ENCODE data around the gene GUCA1A.

DNA sequence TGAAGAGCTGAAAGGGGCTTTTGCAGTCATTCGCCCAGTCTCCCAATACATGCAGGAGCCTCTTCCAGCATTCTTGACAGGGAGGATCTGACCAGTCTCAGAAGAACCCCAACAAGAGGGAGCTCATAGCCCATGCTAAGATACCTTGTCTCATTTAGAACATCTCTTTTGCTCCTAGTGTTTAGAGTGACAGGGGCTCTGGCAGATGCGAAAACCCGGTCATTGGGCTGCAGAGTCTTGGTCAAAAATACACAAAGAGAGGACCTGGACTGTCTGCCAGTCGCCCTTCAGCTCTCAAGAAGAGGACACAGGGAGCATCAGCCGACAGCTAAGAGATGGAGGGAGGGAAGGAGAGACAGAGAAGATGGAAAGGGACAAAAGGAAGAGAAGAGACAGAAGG, 20.9 kb downstream of the GUCA1A start:
- TF ChIP-seq, protein P1, sequence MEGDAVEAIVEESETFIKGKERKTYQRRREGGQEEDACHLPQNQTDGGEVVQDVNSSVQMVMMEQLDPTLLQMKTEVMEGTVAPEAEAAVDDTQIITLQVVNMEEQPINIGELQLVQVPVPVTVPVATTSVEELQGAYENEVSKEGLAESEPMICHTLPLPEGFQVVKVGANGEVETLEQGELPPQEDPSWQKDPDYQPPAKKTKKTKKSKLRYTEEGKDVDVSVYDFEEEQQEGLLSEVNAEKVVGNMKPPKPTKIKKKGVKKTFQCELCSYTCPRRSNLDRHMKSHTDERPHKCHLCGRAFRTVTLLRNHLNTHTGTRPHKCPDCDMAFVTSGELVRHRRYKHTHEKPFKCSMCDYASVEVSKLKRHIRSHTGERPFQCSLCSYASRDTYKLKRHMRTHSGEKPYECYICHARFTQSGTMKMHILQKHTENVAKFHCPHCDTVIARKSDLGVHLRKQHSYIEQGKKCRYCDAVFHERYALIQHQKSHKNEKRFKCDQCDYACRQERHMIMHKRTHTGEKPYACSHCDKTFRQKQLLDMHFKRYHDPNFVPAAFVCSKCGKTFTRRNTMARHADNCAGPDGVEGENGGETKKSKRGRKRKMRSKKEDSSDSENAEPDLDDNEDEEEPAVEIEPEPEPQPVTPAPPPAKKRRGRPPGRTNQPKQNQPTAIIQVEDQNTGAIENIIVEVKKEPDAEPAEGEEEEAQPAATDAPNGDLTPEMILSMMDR (IDR thresholded peaks at IDR 0.05; ENCODE audit: low read depth, low read length) = no peak
- TF ChIP-seq POLR2A (IDR thresholded peaks at IDR 0.05; ENCODE audit: extremely low read depth, insufficient read length) (no peak), MYC (IDR thresholded peaks at IDR 0.05; ENCODE audit: low read depth, low read length) (no peak)
